GM18520 (cell line): ENCODE data around the gene INPP4B.

Experiments used
- ATAC-seq: cut with Tn5 transposase; IDR thresholded peaks from one replicate; pipeline ENCODE4 v1.9.1; 2021; ENCODE audit not compliant: unreplicated experiment

Gene INPP4B

DNA sequence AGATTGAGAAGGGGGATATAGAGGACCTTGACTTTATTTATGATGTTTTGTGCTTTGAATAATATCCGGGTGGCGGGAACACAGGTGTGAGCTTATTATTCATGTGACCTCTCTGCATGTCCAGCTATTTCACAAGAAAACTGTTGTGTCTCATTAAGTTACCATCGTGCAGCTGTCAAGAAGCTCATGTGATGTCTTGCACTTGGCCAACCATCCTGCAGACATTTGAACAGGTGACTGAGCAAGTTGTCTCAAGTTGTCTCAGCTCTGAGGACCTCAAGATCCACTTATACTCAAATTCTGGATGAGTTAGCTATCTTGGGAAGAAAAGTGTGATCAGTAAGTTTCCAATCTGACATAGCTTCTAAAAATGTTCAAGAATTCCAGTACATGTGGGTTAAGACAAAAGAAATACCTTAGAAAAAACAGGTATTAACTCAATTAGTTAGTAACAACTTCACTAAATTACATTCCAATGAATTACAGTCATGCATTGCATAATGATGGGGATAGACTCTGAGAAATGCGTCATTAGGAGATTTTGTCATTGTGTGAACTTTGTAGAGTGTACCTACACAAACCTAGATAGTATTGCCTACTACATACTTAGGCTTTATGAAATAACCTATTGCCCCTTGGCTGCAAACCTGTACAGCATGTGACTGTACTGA lies 462.2 kb downstream of the INPP4B start:
- ATAC-seq, result no peak

DNA sequence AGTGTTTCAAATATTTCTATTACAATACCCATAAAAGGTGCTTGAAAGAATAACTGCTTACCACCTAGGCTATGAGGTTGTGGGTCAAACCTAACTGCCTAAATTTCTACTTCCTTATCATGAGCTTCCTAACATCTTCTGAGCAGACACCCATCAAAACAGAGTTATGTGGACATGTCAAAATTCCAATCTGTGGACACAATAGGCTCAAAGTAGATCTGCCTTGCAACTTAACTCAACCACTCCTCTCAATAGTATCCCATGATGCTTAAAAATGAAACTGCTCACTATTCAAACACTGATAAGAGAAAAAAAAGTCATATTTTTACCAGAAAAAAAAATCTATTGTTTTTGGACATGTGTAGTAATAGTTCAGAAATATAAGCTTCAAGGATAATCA lies 462.7 kb downstream of the INPP4B start:
- no peak for ATAC-seq

DNA sequence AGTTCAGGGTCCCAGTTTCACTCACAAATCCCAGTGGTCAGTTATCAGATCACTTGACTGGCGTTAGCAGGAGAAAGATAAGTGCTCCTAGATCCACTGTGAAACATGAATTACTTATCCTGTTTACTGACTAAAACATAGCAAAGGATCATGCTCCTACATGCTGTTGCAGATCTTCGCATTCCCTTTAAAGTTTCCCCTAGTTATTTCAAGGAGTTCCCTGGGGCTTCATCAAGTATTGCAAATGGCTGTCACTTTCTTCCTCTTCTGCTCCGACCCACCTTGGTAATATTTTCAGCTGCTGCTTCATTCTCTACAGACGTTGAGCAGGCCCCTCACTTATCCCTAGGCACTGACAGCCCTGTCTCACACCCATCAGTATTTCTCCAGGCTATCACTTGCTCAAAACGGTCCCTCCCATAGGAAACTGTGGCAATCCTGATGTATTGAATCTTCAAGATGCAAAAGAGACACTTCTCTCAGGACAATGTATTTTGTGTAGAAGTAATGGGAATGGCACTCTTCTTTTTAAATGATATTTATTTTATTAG lies 466.0 kb downstream of the INPP4B start:
- no peak for ATAC-seq

DNA sequence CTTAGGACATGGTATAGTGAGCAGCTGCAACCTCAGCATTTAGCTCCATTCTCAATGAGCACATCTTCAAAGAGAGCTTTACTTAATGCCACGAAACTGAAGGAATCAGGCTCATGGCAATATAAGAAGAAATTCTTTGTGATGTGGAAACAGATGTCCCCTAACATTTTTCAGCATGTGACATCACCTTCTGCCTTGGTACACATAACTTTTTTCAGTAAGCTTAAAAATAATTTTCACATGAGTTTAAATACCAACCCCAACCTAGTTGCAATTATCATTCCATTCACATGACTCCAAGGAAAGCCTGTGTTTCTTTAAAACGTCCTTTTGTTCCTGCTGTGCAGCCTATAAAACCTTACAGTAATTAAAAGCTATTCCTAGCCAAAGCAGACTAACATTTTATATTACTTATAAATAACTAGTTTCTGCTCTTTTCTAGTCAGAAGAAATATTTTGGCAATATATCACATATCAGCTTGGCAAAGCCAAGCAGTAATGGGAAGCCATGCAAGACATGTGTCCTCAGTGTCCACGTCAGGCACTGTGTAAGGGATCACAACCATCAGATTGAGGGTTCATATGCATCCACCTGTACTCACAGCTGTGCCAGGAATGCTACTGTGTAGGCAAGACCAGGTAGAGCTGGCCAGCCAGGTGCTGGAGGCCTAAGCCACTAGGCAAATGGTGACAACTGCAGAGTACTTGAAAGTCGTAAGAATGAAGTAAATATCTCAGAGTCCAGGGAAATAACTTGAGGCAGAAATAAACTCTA lies 466.6 kb downstream of the INPP4B start:
- ATAC-seq, result no peak

DNA sequence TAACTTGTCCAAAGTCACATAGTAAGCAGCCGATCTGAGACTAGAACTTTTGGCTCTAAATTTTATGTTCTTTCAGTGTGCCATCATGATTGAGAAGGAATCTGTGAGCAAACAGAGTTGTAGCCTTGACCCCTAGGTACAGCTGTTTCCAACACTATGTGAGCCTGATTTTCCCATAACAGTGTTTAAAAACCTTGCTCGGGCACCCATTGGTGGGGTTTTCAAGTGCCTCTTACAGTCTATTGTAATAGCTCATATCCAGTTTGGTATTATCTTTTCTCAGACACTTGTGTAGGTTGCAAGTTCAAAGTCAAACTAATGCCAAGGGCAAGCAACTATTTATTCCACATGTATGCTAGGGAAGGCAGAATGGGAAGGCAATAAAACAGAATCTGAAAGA lies 467.9 kb downstream of the INPP4B start:
- no peak for ATAC-seq

DNA sequence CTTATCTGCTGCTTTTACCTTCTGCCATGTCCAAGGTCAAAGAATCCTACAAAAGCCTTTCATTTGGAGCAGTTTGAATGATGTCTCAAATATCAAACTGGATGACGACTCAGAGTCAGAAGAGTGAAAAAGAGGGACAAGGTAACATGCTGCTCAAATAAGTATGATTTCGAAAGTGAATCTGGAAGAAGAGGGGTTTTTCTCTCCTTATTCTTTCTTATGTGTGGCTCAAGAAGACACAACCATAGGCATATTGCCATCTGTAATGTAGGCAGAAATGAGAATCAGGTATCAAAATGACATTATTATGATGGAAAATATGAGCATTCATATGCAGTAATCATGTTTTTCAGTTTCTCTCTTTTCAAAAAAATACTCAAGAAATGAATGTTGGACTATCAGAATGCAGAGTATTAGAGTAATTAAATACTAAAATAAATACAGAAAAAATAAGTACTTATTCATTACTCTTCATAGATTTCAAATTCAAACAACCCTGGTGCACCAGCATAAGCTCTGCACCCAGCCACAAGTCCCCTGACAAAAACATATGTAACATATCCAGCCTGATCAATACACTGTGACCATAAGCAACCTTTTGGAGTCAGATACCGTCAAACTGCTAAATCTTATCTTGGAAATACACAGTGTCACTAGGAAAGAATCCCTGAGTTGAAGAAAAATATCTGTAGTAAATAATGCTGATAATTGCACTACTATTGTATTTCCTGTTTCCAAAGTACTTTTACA lies 468.6 kb downstream of the INPP4B start:
- peak; percentile 60 for ATAC-seq

DNA sequence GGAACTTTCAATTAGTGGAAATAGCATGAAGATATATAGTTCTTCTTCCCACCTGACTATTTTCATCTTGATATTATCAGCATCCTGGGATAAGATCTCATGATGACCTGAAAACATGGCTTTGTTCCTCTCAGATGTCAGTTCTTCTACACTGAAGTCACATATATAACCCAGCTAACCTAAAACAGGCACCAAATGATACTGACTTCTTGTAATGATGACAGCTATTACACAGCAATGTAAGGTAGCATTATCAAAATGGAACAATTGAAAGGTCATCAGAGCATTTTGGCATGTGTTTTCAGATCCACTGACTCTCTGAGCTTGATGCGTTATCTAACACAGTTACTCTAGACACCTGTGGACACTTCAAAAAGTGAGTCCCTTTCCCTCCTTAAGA lies 469.9 kb downstream of the INPP4B start:
- ATAC-seq, result no peak

DNA sequence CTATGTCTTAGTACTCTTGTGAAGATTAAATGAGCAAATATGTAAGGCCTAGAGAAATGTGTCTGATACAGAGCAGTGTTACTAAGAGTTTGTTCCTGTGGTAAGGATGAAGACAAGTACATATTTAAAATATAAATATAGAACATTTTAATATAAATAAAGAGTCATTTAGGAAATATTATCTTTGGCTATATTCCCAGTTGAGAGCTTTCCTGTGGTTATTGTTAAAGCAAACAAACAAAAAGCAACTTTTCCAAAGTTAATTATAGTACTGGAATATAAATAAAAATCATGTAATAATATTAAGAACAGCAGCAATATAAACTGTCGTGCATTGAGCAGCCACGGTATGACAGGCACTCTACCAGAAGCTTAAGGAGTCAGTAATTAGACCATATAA lies 472.5 kb downstream of the INPP4B start:
- no peak for ATAC-seq

DNA sequence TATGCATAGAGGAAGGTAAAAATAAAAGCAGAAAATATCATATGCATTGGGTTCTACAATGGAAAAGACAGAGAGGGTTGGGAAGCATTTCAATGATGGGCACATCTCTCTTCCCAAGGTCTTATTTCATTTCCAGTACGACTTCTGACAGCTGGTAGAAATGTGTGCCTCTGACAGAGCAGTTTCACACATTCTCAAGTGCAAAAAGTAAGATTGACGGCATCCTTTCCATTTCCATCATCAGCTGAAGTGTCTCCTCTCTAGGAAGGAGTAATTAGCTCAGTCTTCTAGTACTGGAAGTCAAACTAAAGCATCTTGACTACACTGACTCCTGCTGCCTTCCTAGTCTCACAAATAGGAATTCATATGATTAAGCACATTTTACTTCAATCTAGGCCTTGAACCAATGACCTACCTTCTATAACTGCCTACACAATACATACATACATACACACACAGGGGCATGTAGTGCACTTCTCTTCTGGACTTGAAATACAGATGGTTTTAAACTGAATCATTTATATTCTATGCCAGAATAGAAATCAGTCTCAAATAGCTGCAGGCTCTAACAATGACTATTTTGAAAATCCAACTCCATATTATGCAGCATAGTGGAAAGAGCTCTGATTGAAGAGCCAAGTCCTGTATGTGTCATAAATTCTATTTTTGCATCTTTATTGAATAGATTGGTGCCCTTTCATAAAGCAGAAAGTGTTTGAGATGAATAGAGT lies 473.4 kb downstream of the INPP4B start:
- no peak for ATAC-seq

DNA sequence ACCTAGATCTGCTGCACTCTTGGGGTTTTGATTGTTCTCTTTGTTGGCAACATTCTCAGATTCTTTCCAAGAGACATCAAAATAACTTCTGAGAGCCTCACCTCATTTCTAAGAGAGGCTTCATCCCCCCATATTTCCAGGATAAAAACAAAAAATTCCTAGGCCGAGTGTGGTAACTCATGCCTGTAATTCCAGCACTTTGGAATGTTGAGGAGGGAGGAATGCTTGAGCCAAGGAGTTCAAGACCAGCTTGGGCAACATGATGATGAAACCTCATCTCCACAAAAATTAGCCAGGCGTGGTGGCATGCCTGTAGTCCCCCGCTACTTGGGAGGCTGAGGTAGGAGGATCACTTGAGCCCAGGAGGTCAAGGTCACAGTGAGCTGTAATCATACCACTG lies 477.0 kb downstream of the INPP4B start:
- ATAC-seq, result no peak

DNA sequence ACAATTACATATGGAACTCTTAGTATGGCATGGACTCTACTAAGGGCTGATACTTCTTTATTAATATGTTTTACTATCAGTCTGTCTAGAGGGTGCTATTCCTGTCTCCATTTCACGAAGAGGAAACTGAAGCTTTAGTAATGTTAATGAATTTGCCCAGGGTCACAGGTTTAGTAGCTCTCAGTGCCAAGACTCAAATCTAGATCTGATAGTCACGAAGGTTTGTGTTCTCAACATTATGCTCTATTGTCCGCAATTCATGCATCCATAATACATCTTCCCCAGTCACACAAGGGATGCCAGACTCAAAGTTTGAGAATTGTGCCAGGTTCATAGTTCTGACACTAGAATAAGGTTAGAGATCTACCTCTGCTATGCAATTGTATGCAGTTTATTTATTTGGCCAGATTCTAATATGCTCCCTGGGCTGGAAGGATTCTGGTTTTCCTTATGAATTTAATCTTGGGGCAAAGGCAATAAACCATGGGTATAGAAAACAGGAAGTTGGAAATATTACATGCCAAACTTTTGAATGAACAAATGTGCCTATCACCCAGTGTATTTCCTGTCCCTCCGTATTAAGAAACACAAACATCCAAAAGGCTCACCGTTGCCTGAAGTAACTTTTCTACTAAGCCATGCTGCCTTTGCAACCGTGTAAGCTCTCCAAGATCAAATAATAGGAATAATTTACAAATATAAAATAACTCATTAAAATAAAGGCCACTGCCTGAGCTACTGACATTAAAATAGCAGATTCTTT lies 478.5 kb downstream of the INPP4B start:
- ATAC-seq, result no peak

DNA sequence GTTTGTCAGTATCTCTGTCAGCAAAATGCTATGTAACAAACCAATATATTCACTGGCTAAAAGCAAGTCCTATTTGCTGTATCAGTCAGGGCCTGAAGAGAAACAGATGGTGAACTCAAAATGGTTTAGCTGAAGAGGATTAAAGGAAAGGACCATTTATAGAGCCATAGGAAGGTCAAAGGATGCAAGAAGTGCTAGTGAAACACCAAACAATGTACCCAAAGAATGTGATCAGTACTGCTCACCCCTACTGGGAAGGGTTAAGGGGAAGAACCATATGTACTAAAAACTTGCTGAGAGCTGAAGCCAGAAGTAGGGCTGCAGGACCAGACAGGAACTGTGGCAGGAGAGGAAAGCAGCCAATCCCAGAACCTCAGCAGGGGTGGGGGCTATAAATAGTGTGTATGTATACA lies 479.3 kb downstream of the INPP4B start:
- ATAC-seq, result no peak

DNA sequence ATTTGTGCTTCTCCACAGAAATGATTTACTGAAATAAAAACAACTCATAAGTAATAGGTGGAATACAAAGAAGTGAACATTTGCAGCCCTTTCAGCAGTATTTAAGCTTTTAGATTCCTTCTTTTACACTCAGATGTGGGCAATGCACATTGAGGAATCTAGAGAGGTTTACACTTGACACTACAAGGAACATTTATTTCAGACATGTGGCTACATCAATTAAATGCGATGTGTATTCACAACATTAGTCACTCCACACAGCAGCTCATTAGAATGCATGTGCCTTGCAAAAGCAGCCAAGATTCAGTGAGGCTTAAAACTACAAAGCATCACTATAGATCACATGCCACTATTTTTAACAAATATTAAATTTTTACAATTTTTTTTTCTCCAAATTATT lies 480.7 kb downstream of the INPP4B start:
- no peak for ATAC-seq

DNA sequence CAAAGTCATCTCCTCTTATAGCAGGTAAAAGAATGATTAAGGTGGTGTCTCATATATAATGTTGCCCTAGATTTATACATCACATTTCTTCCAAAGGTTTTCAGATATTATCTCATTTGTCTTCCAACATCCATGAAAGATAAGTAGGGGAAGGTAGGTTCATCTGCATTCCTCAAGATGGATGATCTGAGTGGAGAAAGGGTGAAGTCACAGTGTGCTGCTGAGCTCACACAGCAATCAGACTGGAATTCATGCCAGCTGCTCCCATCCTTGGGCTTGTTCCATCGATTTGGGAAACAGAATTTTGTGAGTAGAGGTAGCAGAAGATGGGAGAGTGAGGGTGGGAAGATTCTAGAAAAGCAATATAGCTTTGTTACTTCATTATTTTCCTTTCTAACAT lies 482.4 kb downstream of the INPP4B start:
- no peak for ATAC-seq

DNA sequence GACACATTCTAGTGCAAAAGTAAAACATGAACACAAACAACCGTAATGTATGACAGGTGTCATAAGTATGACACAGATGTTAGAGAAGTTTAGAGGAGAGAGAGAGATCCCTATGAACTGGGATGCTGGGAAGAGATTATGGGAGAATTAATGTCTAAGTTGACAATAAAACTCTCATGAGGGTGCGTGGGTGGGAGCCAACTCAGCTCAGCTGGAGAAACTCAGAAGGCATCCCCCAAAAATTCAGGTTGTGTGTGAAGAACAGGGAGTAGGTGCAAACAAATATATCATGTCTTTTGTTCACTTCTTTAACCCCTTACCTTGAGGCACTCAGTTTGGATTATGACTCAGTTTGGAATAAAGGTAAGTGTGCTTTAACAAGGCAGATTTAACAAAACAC lies 484.1 kb downstream of the INPP4B start:
- no peak for ATAC-seq

DNA sequence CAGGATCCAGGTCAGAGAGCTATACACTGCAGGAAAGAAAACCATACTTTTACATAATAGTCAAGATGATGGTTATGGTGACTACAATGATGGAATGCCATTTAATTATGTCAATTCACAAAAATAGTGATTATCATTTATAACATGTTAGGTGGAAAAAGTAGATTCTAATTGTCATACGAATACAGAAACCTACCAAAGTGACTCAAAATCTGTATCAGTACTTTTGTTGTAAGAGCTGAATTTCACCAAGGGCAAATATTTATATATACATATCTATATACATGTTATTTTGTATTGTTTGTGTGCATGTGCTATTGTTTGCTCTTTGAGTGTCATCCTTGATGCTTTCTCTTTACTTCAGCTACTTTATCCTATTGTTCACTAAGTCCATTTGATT lies 485.4 kb downstream of the INPP4B start:
- no peak for ATAC-seq

DNA sequence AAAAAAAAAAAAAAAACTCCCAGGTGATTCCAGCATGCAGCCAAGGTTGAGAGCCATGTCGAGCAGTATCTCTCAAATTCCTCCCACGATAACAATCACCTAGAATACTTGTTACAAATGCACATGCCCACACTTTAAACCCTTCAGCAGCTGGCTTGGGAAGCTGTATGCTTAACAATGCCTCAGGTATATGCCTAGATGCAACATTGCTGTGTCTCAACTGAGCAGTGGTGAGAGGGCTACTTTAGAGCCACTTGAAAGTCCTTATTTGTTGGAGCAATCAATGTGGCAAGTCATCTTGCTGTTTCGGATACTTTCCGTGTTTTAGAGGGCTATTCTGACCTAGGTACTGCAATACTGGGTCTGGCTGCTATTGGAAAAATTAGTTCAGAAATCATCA lies 487.4 kb downstream of the INPP4B start:
- ATAC-seq, result no peak

DNA sequence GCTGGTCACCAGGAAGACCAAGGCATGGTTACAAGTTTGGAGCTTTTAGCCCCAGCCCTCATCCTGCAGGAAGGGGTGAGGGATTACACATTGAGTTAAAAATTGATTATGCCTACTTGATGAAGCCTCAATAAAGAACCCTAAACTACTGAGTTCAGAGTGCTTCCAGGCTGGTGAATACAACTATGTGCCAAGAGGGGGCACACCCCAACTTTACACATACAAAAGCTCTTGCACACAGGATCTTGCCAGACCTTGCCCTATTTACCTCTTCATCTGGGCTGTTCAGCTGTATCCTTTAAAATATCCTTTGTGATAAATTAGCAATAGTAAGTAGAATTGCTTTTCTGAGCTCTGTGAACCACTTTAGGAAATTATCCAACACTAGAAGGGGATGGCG lies 489.3 kb downstream of the INPP4B start:
- ATAC-seq, result no peak

DNA sequence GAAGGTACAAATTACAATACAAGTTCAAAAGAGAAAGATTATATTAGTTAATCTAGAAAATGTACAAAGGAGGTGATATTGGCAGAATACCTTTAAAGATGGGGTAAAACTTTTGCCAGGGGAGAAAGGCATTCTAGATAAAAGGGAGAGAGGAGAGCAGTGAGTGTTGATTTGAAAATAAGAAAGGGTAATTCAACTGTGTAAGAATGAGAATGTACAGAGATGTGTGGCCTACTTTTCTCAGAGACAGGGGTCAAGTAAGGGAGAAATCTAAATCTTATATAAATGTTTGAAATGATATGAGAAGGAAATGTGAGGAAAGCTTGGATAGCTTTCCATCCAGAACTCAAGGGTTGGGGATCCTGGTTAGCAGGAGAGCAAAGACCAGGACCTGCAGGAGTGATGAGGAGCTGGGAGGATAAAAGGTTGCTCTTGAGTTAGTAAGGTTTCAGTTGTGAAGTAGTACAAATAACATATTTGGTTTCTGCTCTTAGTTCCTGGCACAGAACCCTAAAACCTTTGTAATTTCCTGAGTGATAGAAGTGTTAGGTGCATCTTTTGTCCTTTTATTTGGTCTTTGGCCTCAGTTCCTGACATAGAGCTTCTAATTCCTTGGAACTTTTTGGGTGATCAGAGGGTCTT lies 489.9 kb downstream of the INPP4B start:
- no peak for ATAC-seq

DNA sequence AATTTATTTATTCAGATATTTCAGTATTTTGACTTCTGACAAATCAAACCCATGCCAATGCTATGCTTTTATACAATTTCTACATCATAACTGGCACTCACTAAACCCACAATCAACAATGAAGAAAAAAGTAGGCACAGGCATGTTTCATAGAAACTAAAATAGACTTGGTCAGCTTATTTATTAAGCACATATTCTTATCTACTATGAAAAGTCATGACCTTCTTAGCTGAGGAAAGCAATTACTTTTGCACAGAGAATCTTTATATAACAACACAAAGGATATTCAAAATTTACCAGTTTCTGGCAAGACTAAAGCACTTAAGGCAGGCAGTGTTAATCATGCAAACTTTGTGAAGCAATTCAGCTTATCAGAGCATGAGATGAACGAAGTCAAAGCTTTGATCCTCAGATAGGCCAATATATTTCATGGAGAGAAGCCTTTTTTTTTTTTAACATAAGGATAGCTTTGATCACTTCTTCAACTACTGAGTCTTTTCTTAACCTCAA lies 490.6 kb downstream of the INPP4B start:
- ATAC-seq, result no peak
